Endodermal cell (in vitro differentiated cells): ENCODE measurements around the gene CCNT2. TPM values are rescaled to one million over a fixed set of nuclear protein-coding genes. Genes with fewer than 3 reads are reported as not detected.

ENCODE experiments used
- DNase-seq: peaks from one replicate; pipeline ENCODE4 v3.0.0-alpha.2; 2017
- H3K27ac ChIP-seq: 2 replicates; pipeline ENCODE4 v1.5.1; 2013; ENCODE audit warnings: mild to moderate bottlenecking, low read depth, low read length, moderate library complexity
- H3K27me3 ChIP-seq: 2 replicates; pipeline ENCODE4 v1.6.1; 2013; ENCODE audit warnings: mild to moderate bottlenecking, low read length, moderate library complexity; ENCODE audit not compliant: insufficient read depth, control insufficient read depth, poor library complexity, severe bottlenecking
- H3K36me3 ChIP-seq: 2 replicates; pipeline ENCODE4 v1.7.0; 2013; ENCODE audit warnings: mild to moderate bottlenecking, low read length, moderate library complexity; ENCODE audit not compliant: control insufficient read depth, insufficient read depth
- H3K4me1 ChIP-seq: one replicate; pipeline ENCODE4 v1.7.0; 2013; ENCODE audit warnings: low read length; ENCODE audit not compliant: control insufficient read depth, insufficient read depth
- H3K4me3 ChIP-seq: 2 replicates; pipeline ENCODE4 v1.5.1; 2013; ENCODE audit warnings: mild to moderate bottlenecking, low read length, moderate library complexity
- H3K9ac ChIP-seq: 2 replicates; pipeline ENCODE4 v1.6.1; 2013; ENCODE audit warnings: mild to moderate bottlenecking, low read length, moderate library complexity; ENCODE audit not compliant: poor library complexity, severe bottlenecking; ENCODE audit errors: extremely low read depth
- H3K9me3 ChIP-seq: 2 replicates; pipeline ENCODE4 v1.6.1; 2013; ENCODE audit warnings: mild to moderate bottlenecking, low read length, moderate library complexity; ENCODE audit not compliant: control insufficient read depth
- H3K27ac Mint-ChIP-seq: 2 replicates; pipeline ENCODE4 v1.8.0; 2020; ENCODE audit warnings: mixed read lengths
- H3K27me3 Mint-ChIP-seq: 2 replicates; pipeline ENCODE4 v1.8.0; 2021; ENCODE audit warnings: mild to moderate bottlenecking, mixed read lengths; ENCODE audit not compliant: insufficient read depth
- H3K36me3 Mint-ChIP-seq: 2 replicates; pipeline ENCODE4 v1.8.0; 2020; ENCODE audit warnings: low read depth, mixed read lengths
- H3K4me1 Mint-ChIP-seq: 2 replicates; pipeline ENCODE4 v1.8.0; 2020; ENCODE audit warnings: mixed read lengths
- H3K4me3 Mint-ChIP-seq: 2 replicates; pipeline ENCODE4 v1.8.0; 2020; ENCODE audit warnings: mild to moderate bottlenecking, moderate library complexity, mixed read lengths
- H3K9me3 Mint-ChIP-seq: 2 replicates; pipeline ENCODE4 v1.8.0; 2020; ENCODE audit warnings: mild to moderate bottlenecking, mixed read lengths
- WGBS, 2 experiments: methylation state at CpG; one replicate each; pipeline versions ENCODE4 v1.1.5 to v1.1.7; 2013; ENCODE audit warnings: missing lambda C conversion rate in 2 of 2, mixed read lengths in 1 of 2; ENCODE audit not compliant: insufficient coverage in 1 of 2, insufficient read length in 1 of 2; 5-methylcytosine and 5-hydroxymethylcytosine counted together
- total RNA-seq, 2 donors: library from RNA; stranded (reverse); fragmentation: NEBNext Ultra II Directional in 1 of 2; extraction: Animal tissue kit (Norgen Biotek cat#: 25700) in 1 of 2; gene quantifications; 2 replicates in 1 of 2; 3 replicates in 1 of 2; pipeline ENCODE4 v1.2.1, GENCODE V29; 2021
- TF ChIP-seq, protein P1 (sequence below): fragments of 200-600 bp; sonication (generic); conservative IDR thresholded peaks from 2 replicates; pipeline ENCODE4 v1.5.0; 2021; ENCODE audit warnings: antibody characterized with exemption, mild to moderate bottlenecking

CCNT2 gene
- total RNA-seq, 2 donors from 2014 or later = 51.4 to 53.3 TPM

DNA sequence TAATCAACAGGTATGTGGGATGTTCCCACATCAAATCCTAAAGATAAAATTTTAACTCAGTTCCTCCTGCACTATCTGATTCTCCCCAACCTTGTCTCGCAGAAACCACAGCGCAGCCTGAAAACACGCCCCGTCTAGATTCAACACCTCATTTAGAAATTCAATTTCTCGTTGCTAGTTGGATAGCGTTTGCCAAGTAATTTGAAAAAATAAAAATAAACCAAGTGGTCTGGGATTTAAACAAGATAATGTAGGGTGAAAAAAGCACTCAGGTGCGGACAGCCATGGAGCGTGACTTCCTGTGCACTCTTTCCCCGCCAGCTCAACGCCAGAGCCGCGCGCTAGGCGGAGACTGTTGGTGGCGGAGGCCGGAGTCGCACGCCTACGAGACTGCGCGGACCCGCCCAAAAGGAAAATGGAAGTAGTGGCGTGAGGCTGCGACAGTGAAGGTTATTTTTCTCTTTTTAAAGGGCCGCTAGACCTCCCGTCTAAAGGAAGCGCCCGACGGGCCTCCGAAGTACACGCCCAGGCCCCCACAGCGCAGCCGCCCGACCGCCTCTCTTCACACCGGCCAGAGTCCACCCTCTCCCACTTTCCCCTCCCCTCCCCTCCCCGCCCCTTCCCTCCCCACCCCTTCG is 615 bp upstream of the CCNT2 start:
- Histone ChIP-seq H3K27ac (peak overlapping the region; percentile 93), H3K4me1 (no peaks in the 10 kb centered on the region), H3K9me3 (no peaks in the 10 kb centered on the region), H3K4me3 (peak overlapping the region; percentile 93), H3K36me3 (peaks cover 16% of the 10 kb centered on the region), H3K9ac (peak overlapping the region; percentile 100), H3K27me3 (no peaks in the 10 kb centered on the region)
- no peaks in the 10 kb centered on the region for H3K27me3 Mint-ChIP-seq
- H3K36me3 Mint-ChIP-seq = peaks cover 11% of the 10 kb centered on the region
- TF ChIP-seq, protein P1, sequence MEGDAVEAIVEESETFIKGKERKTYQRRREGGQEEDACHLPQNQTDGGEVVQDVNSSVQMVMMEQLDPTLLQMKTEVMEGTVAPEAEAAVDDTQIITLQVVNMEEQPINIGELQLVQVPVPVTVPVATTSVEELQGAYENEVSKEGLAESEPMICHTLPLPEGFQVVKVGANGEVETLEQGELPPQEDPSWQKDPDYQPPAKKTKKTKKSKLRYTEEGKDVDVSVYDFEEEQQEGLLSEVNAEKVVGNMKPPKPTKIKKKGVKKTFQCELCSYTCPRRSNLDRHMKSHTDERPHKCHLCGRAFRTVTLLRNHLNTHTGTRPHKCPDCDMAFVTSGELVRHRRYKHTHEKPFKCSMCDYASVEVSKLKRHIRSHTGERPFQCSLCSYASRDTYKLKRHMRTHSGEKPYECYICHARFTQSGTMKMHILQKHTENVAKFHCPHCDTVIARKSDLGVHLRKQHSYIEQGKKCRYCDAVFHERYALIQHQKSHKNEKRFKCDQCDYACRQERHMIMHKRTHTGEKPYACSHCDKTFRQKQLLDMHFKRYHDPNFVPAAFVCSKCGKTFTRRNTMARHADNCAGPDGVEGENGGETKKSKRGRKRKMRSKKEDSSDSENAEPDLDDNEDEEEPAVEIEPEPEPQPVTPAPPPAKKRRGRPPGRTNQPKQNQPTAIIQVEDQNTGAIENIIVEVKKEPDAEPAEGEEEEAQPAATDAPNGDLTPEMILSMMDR = peak; percentile 61
- peaks cover 5% of the 10 kb centered on the region for H3K4me1 Mint-ChIP-seq
- WGBS, 2 experiments = 1% methylated on average over 15 to 36 of the region's 38 CpGs
- peak overlapping the region; percentile 100 for H3K4me3 Mint-ChIP-seq
- no peak for DNase-seq
- H3K27ac Mint-ChIP-seq = peak overlapping the region; percentile 100
- H3K9me3 Mint-ChIP-seq = peaks cover 14% of the 10 kb centered on the region

DNA sequence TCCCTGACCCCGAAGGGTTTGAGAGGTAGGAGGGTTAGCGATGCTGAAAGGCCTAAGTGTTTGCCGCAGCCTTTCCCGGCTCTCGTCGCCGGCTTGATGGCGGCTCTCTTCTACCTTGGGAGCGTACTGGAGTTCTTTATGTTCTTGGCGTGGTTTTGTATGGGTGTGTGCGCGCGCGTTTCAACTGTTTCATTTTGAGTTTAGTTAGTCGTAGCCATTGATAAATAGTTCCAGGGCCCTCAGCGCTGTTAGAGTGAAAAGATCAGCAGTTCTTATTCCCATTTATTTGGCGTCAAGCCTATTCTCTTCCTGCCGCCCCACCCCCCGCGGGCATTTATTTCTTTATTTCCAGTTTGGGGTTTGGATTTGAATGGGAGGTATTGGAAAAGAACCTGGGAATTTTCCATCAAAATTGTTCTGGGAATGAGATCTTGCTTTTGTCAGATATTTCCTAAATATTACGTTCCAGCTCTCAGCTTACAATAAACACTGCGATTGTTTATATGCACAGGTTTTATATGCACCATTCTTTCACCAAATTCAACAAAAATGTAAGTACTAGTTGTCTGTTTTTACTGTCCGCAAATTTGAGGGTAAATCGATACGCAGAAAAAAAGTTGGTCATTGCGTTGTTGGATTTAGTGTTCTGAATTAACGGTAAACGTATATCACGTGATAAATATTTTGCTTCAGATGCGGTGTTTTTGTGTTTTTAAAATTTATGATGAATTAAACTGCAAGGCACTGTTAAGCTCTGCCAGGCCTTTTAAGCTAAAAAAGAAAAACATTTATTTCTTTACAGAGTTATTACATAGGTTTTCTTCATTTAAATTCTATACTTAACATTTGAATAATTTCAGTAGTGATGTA is 954 bp downstream of the CCNT2 start:
- WGBS, 2 experiments = 0 to 1% methylated on average over 16 to 28 of the region's 30 CpGs
- Histone ChIP-seq H3K36me3 (peaks cover 30% of the 10 kb centered on the region), H3K9ac (peak overlapping the region; percentile 100), H3K4me1 (no peaks in the 10 kb centered on the region), H3K27me3 (no peaks in the 10 kb centered on the region), H3K27ac (peak overlapping the region; percentile 97), H3K9me3 (no peaks in the 10 kb centered on the region), H3K4me3 (peak overlapping the region; percentile 98)
- peaks cover 15% of the 10 kb centered on the region for H3K36me3 Mint-ChIP-seq
- peaks cover 5% of the 10 kb centered on the region for H3K4me1 Mint-ChIP-seq
- H3K4me3 Mint-ChIP-seq = peak overlapping the region; percentile 100
- TF ChIP-seq, protein P1 = no peak
- peaks cover 1% of the 10 kb centered on the region for H3K9me3 Mint-ChIP-seq
- peak overlapping the region; percentile 100 for H3K27ac Mint-ChIP-seq
- no peaks in the 10 kb centered on the region for H3K27me3 Mint-ChIP-seq
- no peak for DNase-seq

DNA sequence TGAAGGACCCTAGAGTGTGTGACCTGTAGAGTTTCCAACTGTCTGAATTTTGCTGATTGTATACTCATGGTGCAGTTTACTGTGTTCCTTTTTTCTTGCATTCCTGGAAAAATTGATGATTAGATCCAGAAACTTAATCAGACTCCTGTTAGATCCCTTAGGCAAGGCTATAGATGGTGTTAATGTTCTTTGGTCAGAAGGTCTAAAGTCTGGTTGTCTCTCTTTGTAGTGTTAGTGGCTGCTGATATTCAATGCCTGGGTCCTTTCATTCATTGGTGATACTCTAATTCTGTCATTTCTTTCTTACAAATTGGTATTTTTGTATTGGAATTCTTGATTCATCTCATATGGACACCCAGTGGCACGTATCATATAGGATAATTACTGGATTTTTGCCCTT is 6.3 kb downstream of the CCNT2 start:
- no peak overlapping the region for H3K4me3 Mint-ChIP-seq

More for the DNA sequence above, 6.3 kb downstream of the CCNT2 start:
- Histone ChIP-seq H3K4me3 (no peak overlapping the region), H3K9ac (no peak overlapping the region), H3K36me3 (peaks cover 51% of the 10 kb centered on the region), H3K4me1 (no peaks in the 10 kb centered on the region), H3K27me3 (no peaks in the 10 kb centered on the region), H3K9me3 (no peaks in the 10 kb centered on the region), H3K27ac (no peak overlapping the region)
- H3K27ac Mint-ChIP-seq = peak overlapping the region; percentile 24
- H3K36me3 Mint-ChIP-seq = peaks cover 16% of the 10 kb centered on the region
- H3K27me3 Mint-ChIP-seq = no peaks in the 10 kb centered on the region
- H3K4me1 Mint-ChIP-seq = peaks cover 17% of the 10 kb centered on the region
- 100% methylated on average over 1 of the region's 1 CpG; no CpG with 5 or more reads in 1 of the 2 experiments for WGBS, 2 experiments
- TF ChIP-seq, protein P1 = no peak
- H3K9me3 Mint-ChIP-seq = no peaks in the 10 kb centered on the region
- DNase-seq = no peak
